Measurements from ENCODE around the gene JUN.
A peak's percentile ranks its signal among the peaks of the same experiment; 100 is the strongest.

Gene JUN

GRCh38 chr1:58755468-58755872 lies 28.4 kb downstream of the JUN start:
- peak; percentile 82 to 91 (median 87) for DNase-seq

GRCh38 chr1:58754683-58755467 lies 29.0 kb downstream of the JUN start:
- no peak for DNase-seq

GRCh38 chr1:58754073-58754613 lies 29.7 kb downstream of the JUN start:
- DNase-seq = no peak

GRCh38 chr1:58753431-58753866 lies 30.4 kb downstream of the JUN start:
- no peak for DNase-seq

GRCh38 chr1:58749646-58750045 lies 34.2 kb downstream of the JUN start:
- no peak for DNase-seq

GRCh38 chr1:58748666-58749065 lies 35.2 kb downstream of the JUN start:
- DNase-seq = no peak

- no peak for DNase-seq
These were observed 37.1 kb downstream of the JUN start for GRCh38 chr1:58746757-58747156.

GRCh38 chr1:58746182-58746581 lies 37.7 kb downstream of the JUN start:
- no peak for DNase-seq

GRCh38 chr1:58745666-58746065 lies 38.2 kb downstream of the JUN start:
- no peak for DNase-seq

- peak in 1 of 3 donors; percentile 38 for DNase-seq
These were observed 38.7 kb downstream of the JUN start for GRCh38 chr1:58745117-58745516.

GRCh38 chr1:58741678-58742553 lies 41.9 kb downstream of the JUN start:
- DNase-seq = no peak

- peak; percentile 85 to 94 (median 86) for DNase-seq
These were observed 43.9 kb downstream of the JUN start for GRCh38 chr1:58739856-58740466.

GRCh38 chr1:58738876-58739275 lies 45.0 kb downstream of the JUN start:
- peak; percentile 68 to 73 (median 72) for DNase-seq

- no peak for DNase-seq
These were observed 48.3 kb downstream of the JUN start for GRCh38 chr1:58735586-58735985.

GRCh38 chr1:58734630-58735029 lies 49.2 kb downstream of the JUN start:
- DNase-seq = no peak

- DNase-seq = no peak
These were observed 51.6 kb downstream of the JUN start for GRCh38 chr1:58732087-58732775.

Measured in suppressor macrophage treated with lipopolysaccharide for 1 hour (primary cell).